ENCODE measurements around the gene DHRS2.

Gene DHRS2

GRCh38 chr14:23613242-23614070 lies 22.7 kb upstream of the DHRS2 start:
- DNase-seq: no peak

- no peak for DNase-seq
Measured at GRCh38 chr14:23614395-23614828, 21.8 kb upstream of the DHRS2 start.

- no peak for DNase-seq
Measured at GRCh38 chr14:23615856-23616255, 20.3 kb upstream of the DHRS2 start.

- no peak for DNase-seq
Measured at GRCh38 chr14:23617539-23617938, 18.6 kb upstream of the DHRS2 start.

- no peak for DNase-seq
Measured at GRCh38 chr14:23618415-23618988, 17.7 kb upstream of the DHRS2 start.

- no peak for DNase-seq
Measured at GRCh38 chr14:23620177-23620702, 15.9 kb upstream of the DHRS2 start.

- DNase-seq: no peak
Measured at GRCh38 chr14:23621204-23621931, 14.8 kb upstream of the DHRS2 start.

- no peak for DNase-seq
Measured at GRCh38 chr14:23621932-23622730, 14.0 kb upstream of the DHRS2 start.

- DNase-seq: no peak
Measured at GRCh38 chr14:23622990-23623389, 13.2 kb upstream of the DHRS2 start.

GRCh38 chr14:23623962-23624361 lies 12.2 kb upstream of the DHRS2 start:
- DNase-seq: no peak

GRCh38 chr14:23624830-23625404 lies 11.2 kb upstream of the DHRS2 start:
- DNase-seq: no peak

- DNase-seq: no peak
Measured at GRCh38 chr14:23626946-23627345, 9.2 kb upstream of the DHRS2 start.

- DNase-seq: no peak
Measured at GRCh38 chr14:23627961-23628360, 8.2 kb upstream of the DHRS2 start.

GRCh38 chr14:23629204-23629603 lies 7.0 kb upstream of the DHRS2 start:
- no peak for DNase-seq

- no peak for DNase-seq
Measured at GRCh38 chr14:23629832-23630396, 6.2 kb upstream of the DHRS2 start.

- DNase-seq: no peak
Measured at GRCh38 chr14:23630687-23631086, 5.5 kb upstream of the DHRS2 start.

GRCh38 chr14:23631234-23631633 lies 4.9 kb upstream of the DHRS2 start:
- no peak for DNase-seq

- DNase-seq: peak; percentile 69
Measured at GRCh38 chr14:23631702-23632460, 4.3 kb upstream of the DHRS2 start.

- no peak for DNase-seq
Measured at GRCh38 chr14:23632461-23633159, 3.6 kb upstream of the DHRS2 start.

- no peak for DNase-seq
Measured at GRCh38 chr14:23633160-23633701, 2.9 kb upstream of the DHRS2 start.

Measured in activated naive CD4-positive, alpha-beta T cell treated with anti-CD3 and anti-CD28 coated beads, Interleukin-2, amount 50 U/mL, for 16 hours (primary cell).